WTC11 (cell line): ENCODE measurements around the gene MYO5B.

Experiments
- ETV6 ChIP-seq: sonication (generic); formaldehyde crosslinking; IDR thresholded peaks from 2 replicates; pipeline ENCODE4 v1.8.1; 2022; ENCODE audit warnings: mild to moderate bottlenecking, missing genetic modification reagents
- SMAD3 ChIP-seq: sonication (generic); formaldehyde crosslinking; IDR thresholded peaks from 2 replicates; pipeline ENCODE4 v1.8.0; 2022; ENCODE audit warnings: missing genetic modification reagents, mild to moderate bottlenecking, borderline replicate concordance
- TCF7 ChIP-seq: sonication (generic); formaldehyde crosslinking; IDR thresholded peaks from 2 replicates; pipeline ENCODE4 v1.8.0; 2022; ENCODE audit warnings: mild to moderate bottlenecking, low read depth, missing genetic modification reagents, moderate library complexity
- TP53 ChIP-seq: sonication (generic); formaldehyde crosslinking; IDR thresholded peaks from 2 replicates; pipeline ENCODE4 v1.8.1; 2023; ENCODE audit warnings: mild to moderate bottlenecking, missing genetic modification reagents
- ZNF138 ChIP-seq: sonication (generic); formaldehyde crosslinking; conservative IDR thresholded peaks from 2 replicates; pipeline ENCODE4 v1.8.1; 2022; ENCODE audit warnings: mild to moderate bottlenecking, moderate library complexity, missing genetic modification reagents
- TF ChIP-seq, protein P1 (sequence below): fragments of 250-450 bp; sonication (Bioruptor Pico); IDR thresholded peaks from 2 replicates; pipeline ENCODE4 v1.9.0; 2021; ENCODE audit warnings: mild to moderate bottlenecking
- TF ChIP-seq, protein P2 (sequence below): fragments of 200-600 bp; IDR thresholded peaks from 2 replicates; pipeline ENCODE4 v1.8.0; 2022; ENCODE audit warnings: antibody characterized with exemption
- TF ChIP-seq, protein P3 (sequence below): sonication (generic); formaldehyde crosslinking; conservative IDR thresholded peaks from 2 replicates; pipeline ENCODE4 v1.8.1; 2022; ENCODE audit warnings: mild to moderate bottlenecking, missing genetic modification reagents
- TF ChIP-seq, protein P4 (sequence below): sonication (generic); formaldehyde crosslinking; IDR thresholded peaks from 2 replicates; pipeline ENCODE4 v1.8.1; 2023; ENCODE audit warnings: mild to moderate bottlenecking, missing genetic modification reagents, moderate library complexity
- TF ChIP-seq, protein P5 (sequence below): sonication (generic); formaldehyde crosslinking; IDR thresholded peaks from 2 replicates; pipeline ENCODE4 v1.8.1; 2022; ENCODE audit warnings: low read depth, mild to moderate bottlenecking, moderate library complexity, missing genetic modification reagents, borderline replicate concordance

DNA sequence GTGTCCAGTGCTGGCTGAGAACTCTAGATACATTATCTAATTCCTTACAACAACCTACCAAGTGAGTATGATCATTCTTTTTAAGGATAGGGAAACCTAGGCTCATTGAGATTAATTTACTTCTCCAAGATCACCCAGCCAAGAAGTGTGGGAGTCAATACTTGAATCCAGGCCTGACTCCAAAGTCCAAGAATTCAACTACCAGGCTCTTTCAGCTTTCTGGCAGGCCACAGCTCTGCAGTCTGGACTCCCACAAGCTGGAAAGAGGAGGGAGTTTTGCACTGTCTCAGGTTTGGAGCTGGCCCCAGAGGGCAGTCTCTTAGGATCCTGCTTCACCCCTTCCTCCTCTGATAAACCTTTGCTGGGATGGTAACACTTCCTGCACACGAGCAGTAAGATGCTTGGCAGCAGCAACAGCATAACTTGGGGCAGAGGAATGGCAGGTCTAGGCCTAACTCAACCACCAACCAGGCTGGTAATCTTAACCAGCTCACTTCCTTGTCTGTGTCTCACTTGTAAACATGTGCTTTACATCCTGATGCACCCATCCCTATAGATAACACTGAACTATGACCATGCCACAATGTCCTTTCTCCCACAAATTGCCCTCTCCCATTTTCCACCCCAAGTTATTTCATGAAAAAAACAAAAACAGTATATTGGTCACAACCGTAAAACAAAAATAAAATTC is 270.5 kb downstream of the MYO5B start:
- TF ChIP-seq, protein P1, sequence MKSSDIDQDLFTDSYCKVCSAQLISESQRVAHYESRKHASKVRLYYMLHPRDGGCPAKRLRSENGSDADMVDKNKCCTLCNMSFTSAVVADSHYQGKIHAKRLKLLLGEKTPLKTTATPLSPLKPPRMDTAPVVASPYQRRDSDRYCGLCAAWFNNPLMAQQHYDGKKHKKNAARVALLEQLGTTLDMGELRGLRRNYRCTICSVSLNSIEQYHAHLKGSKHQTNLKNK: no peak
- no peak for TF ChIP-seq ZNF138 (CRISPR knock-in tag)
- TF ChIP-seq, protein P2, sequence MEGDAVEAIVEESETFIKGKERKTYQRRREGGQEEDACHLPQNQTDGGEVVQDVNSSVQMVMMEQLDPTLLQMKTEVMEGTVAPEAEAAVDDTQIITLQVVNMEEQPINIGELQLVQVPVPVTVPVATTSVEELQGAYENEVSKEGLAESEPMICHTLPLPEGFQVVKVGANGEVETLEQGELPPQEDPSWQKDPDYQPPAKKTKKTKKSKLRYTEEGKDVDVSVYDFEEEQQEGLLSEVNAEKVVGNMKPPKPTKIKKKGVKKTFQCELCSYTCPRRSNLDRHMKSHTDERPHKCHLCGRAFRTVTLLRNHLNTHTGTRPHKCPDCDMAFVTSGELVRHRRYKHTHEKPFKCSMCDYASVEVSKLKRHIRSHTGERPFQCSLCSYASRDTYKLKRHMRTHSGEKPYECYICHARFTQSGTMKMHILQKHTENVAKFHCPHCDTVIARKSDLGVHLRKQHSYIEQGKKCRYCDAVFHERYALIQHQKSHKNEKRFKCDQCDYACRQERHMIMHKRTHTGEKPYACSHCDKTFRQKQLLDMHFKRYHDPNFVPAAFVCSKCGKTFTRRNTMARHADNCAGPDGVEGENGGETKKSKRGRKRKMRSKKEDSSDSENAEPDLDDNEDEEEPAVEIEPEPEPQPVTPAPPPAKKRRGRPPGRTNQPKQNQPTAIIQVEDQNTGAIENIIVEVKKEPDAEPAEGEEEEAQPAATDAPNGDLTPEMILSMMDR: no peak
- TF ChIP-seq ETV6 (CRISPR knock-in tag): no peak
- TF ChIP-seq, protein P3, sequence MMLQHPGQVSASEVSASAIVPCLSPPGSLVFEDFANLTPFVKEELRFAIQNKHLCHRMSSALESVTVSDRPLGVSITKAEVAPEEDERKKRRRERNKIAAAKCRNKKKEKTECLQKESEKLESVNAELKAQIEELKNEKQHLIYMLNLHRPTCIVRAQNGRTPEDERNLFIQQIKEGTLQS (CRISPR knock-in tag): no peak
- TF ChIP-seq, protein P4, sequence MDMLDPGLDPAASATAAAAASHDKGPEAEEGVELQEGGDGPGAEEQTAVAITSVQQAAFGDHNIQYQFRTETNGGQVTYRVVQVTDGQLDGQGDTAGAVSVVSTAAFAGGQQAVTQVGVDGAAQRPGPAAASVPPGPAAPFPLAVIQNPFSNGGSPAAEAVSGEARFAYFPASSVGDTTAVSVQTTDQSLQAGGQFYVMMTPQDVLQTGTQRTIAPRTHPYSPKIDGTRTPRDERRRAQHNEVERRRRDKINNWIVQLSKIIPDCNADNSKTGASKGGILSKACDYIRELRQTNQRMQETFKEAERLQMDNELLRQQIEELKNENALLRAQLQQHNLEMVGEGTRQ (CRISPR knock-in tag): no peak
- no peak for TF ChIP-seq SMAD3 (CRISPR knock-in tag)
- TF ChIP-seq TP53 (CRISPR knock-in tag): no peak
- TF ChIP-seq, protein P5, sequence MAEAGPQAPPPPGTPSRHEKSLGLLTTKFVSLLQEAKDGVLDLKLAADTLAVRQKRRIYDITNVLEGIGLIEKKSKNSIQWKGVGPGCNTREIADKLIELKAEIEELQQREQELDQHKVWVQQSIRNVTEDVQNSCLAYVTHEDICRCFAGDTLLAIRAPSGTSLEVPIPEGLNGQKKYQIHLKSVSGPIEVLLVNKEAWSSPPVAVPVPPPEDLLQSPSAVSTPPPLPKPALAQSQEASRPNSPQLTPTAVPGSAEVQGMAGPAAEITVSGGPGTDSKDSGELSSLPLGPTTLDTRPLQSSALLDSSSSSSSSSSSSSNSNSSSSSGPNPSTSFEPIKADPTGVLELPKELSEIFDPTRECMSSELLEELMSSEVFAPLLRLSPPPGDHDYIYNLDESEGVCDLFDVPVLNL (CRISPR knock-in tag): no peak
- no peak for TF ChIP-seq TCF7 (CRISPR knock-in tag)
